ENCODE data around the gene RUNX2. TPM values are rescaled to one million over a fixed set of nuclear protein-coding genes. Genes with fewer than 3 reads are reported as not detected.

Gene RUNX2
- total RNA-seq, 1 donor from 2014 or later, result 26.1 TPM

DNA sequence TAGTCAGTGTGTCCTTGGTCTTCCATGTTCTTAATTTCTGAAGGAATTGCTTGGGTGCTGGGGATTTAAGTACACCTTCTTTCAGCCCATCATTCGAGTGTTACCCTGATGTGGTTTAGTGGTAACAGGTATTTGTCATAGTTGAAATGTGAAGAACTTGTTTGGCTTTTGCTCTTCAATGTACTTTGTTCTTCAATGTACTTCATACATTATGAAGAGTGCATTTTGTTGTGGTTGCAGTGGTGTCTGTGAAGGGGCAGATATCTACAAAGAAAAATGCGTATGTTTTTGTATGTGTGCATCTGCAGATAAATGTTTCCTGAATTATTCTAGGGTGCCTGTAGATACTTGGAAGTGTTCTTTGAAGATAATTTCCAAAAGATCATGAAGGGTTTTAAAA lies 160.8 kb downstream of the RUNX2 start:
- Mint-ChIP-seq H3K36me3 (ENCODE audit: low read depth, unreplicated experiment) (peaks cover 11% of the 10 kb centered on the region), H3K27ac (ENCODE audit: unreplicated experiment) (no peak overlapping the region), H3K27me3 (ENCODE audit: low read depth, unreplicated experiment) (no peaks in the 10 kb centered on the region), H3K4me3 (ENCODE audit: unreplicated experiment) (no peak overlapping the region), H3K4me1 (ENCODE audit: low read depth, unreplicated experiment) (peaks cover 17% of the 10 kb centered on the region), H3K9me3 (ENCODE audit: unreplicated experiment) (no peaks in the 10 kb centered on the region)
- H3K79me2 ChIP-seq (ENCODE audit: insufficient read depth, low read length), result peaks cover 43% of the 10 kb centered on the region
- H3K4me3 ChIP-seq (ENCODE audit: insufficient read depth, low read depth, low read length), result no peak overlapping the region
- H3K27ac ChIP-seq (ENCODE audit: low read depth, low read length), result no peak overlapping the region
- H3K36me3 ChIP-seq (ENCODE audit: insufficient read depth, low read length), result peaks cover 8% of the 10 kb centered on the region
- H3K4me2 ChIP-seq (ENCODE audit: low read length), result no peak overlapping the region
- H4K20me1 ChIP-seq (ENCODE audit: insufficient read depth, low read length), result no peaks in the 10 kb centered on the region
- no peaks in the 10 kb centered on the region for H3K4me1 ChIP-seq (ENCODE audit: insufficient read depth, low read length)
- H3K27me3 ChIP-seq (ENCODE audit: insufficient read depth, low read length), result no peaks in the 10 kb centered on the region
- H2AFZ ChIP-seq (ENCODE audit: low read depth, low read length), result no peak overlapping the region
- FAIRE-seq, result no peak
- no peaks in the 10 kb centered on the region for H3K9me3 ChIP-seq (ENCODE audit: insufficient read depth, low read depth, low read length)
- TF ChIP-seq EZH2 (IDR thresholded peaks at IDR 0.05; ENCODE audit: insufficient read depth, low read length), result no peak
- H3K9ac ChIP-seq (ENCODE audit: low read length), result no peak overlapping the region
- DNase-seq (ENCODE audit: low read depth), result no peak

GRCh38 chr6:45491048-45491735 lies 163.1 kb downstream of the RUNX2 start:
- Mint-ChIP-seq H3K36me3 (ENCODE audit: low read depth, unreplicated experiment) (peaks cover 20% of the 10 kb centered on the region), H3K27ac (ENCODE audit: unreplicated experiment) (no peak overlapping the region), H3K27me3 (ENCODE audit: low read depth, unreplicated experiment) (no peaks in the 10 kb centered on the region), H3K9me3 (ENCODE audit: unreplicated experiment) (no peaks in the 10 kb centered on the region), H3K4me1 (ENCODE audit: low read depth, unreplicated experiment) (peaks cover 7% of the 10 kb centered on the region), H3K4me3 (ENCODE audit: unreplicated experiment) (no peak overlapping the region)
- peaks cover 5% of the 10 kb centered on the region for H4K20me1 ChIP-seq (ENCODE audit: insufficient read depth, low read length)
- no peaks in the 10 kb centered on the region for H3K4me1 ChIP-seq (ENCODE audit: insufficient read depth, low read length)
- no peaks in the 10 kb centered on the region for H3K27me3 ChIP-seq (ENCODE audit: insufficient read depth, low read length)
- H3K9me3 ChIP-seq (ENCODE audit: insufficient read depth, low read depth, low read length), result no peaks in the 10 kb centered on the region
- no peak overlapping the region for H2AFZ ChIP-seq (ENCODE audit: low read depth, low read length)
- peaks cover 35% of the 10 kb centered on the region for H3K79me2 ChIP-seq (ENCODE audit: insufficient read depth, low read length)
- TF ChIP-seq CTCF (IDR thresholded peaks at IDR 0.05; ENCODE audit: insufficient read depth, low read depth, low read length), result no peak
- TF ChIP-seq EZH2 (IDR thresholded peaks at IDR 0.05; ENCODE audit: insufficient read depth, low read length), result no peak
- FAIRE-seq, result no peak
- peaks cover 14% of the 10 kb centered on the region for H3K36me3 ChIP-seq (ENCODE audit: insufficient read depth, low read length)
- DNase-seq (ENCODE audit: low read depth), result no peak
- H3K4me3 ChIP-seq (ENCODE audit: insufficient read depth, low read depth, low read length), result no peak overlapping the region
- H3K27ac ChIP-seq (ENCODE audit: low read depth, low read length), result no peak overlapping the region
- H3K4me2 ChIP-seq (ENCODE audit: low read length), result no peak overlapping the region
- no peak overlapping the region for H3K9ac ChIP-seq (ENCODE audit: low read length)

DNA sequence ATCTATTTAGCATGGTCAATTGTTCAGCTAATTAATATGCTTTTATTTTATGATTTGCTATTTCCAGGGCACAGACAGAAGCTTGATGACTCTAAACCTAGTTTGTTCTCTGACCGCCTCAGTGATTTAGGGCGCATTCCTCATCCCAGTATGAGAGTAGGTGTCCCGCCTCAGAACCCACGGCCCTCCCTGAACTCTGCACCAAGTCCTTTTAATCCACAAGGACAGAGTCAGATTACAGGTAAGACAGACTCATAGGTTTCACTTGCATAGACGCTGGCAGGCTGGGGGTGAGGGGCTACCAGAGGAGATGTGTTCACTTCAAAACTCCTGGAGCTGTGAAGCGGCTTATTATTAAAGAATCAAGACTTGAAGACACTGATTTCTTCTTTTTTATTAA lies 163.7 kb downstream of the RUNX2 start:
- DNase-seq (ENCODE audit: low read depth) (no peak), FAIRE-seq (no peak)
- H3K27ac ChIP-seq (ENCODE audit: low read depth, low read length), result no peak overlapping the region
- peaks cover 32% of the 10 kb centered on the region for H3K79me2 ChIP-seq (ENCODE audit: insufficient read depth, low read length)
- H3K4me3 ChIP-seq (ENCODE audit: insufficient read depth, low read depth, low read length), result no peak overlapping the region
- no peak overlapping the region for H3K4me3 Mint-ChIP-seq (ENCODE audit: unreplicated experiment)
- peaks cover 5% of the 10 kb centered on the region for H4K20me1 ChIP-seq (ENCODE audit: insufficient read depth, low read length)
- peaks cover 7% of the 10 kb centered on the region for H3K4me1 Mint-ChIP-seq (ENCODE audit: low read depth, unreplicated experiment)
- H3K4me2 ChIP-seq (ENCODE audit: low read length), result no peak overlapping the region
- no peak overlapping the region for H3K27ac Mint-ChIP-seq (ENCODE audit: unreplicated experiment)
- peaks cover 14% of the 10 kb centered on the region for H3K36me3 ChIP-seq (ENCODE audit: insufficient read depth, low read length)
- H3K9me3 ChIP-seq (ENCODE audit: insufficient read depth, low read depth, low read length), result no peaks in the 10 kb centered on the region
- no peaks in the 10 kb centered on the region for H3K27me3 ChIP-seq (ENCODE audit: insufficient read depth, low read length)
- H3K9me3 Mint-ChIP-seq (ENCODE audit: unreplicated experiment), result no peaks in the 10 kb centered on the region
- no peaks in the 10 kb centered on the region for H3K27me3 Mint-ChIP-seq (ENCODE audit: low read depth, unreplicated experiment)
- no peak overlapping the region for H3K9ac ChIP-seq (ENCODE audit: low read length)
- H3K36me3 Mint-ChIP-seq (ENCODE audit: low read depth, unreplicated experiment), result peaks cover 22% of the 10 kb centered on the region
- H2AFZ ChIP-seq (ENCODE audit: low read depth, low read length), result no peak overlapping the region
- TF ChIP-seq CTCF (IDR thresholded peaks at IDR 0.05; ENCODE audit: insufficient read depth, low read depth, low read length) (no peak), EZH2 (IDR thresholded peaks at IDR 0.05; ENCODE audit: insufficient read depth, low read length) (no peak)
- H3K4me1 ChIP-seq (ENCODE audit: insufficient read depth, low read length), result no peaks in the 10 kb centered on the region
